Endothelial cell of umbilical vein (primary cell): ENCODE measurements around the gene CXCR6. TPM values are rescaled to one million over a fixed set of nuclear protein-coding genes. Genes with fewer than 3 reads are reported as not detected.

Experiments used
- BruUV-seq: library from RNA; stranded (reverse); fragments of 400-500 nt; replicated peaks from 2 replicates; lab custom pipeline; 2021; lab: Mats Ljungman, UMichigan
- CTCF ChIA-PET: fragments of 300-600, 350-600 bp; sonication (Branson Sonifier 250); formaldehyde crosslinking; loops from one replicate; lab custom pipeline; 2021; ENCODE audit warnings: antibody characterized with exemption, inconsistent platforms; lab: Charles Lee
- POLR2A ChIA-PET: fragments of 300-600, 350-600 bp; sonication (Branson Sonifier 250); formaldehyde crosslinking; loops from one replicate; lab custom pipeline; 2021; ENCODE audit warnings: antibody characterized with exemption, inconsistent platforms; lab: Charles Lee
- DNase-seq: peaks from one replicate; pipeline ENCODE4 v3.0.0-alpha.2; 2011; ENCODE audit warnings: low read depth, low spot score
- FAIRE-seq: peaks from 2 replicates; lab custom pipeline; 2011; peaks lifted over from hg19 to GRCh38; lab: Jason Lieb, UNC
- H2AFZ ChIP-seq: 2 replicates; pipeline ENCODE4 v1.6.0; 2012; ENCODE audit warnings: low read depth, low read length, control low read depth, inconsistent platforms
- H3K27ac ChIP-seq: 2 replicates; pipeline ENCODE4 v1.5.1; 2011; ENCODE audit warnings: low read depth, mild to moderate bottlenecking, control low read depth, low read length, moderate library complexity; ENCODE audit not compliant: insufficient read depth
- H3K27me3 ChIP-seq, 2 experiments: 2 replicates each; pipeline versions ENCODE4 v1.6.0 to v1.6.1; 2011; ENCODE audit warnings: low read length in 2 of 2, mixed read lengths in 1 of 2; ENCODE audit not compliant: control insufficient read depth in 2 of 2, insufficient read depth in 2 of 2
- H3K36me3 ChIP-seq, 2 experiments: 2 replicates in 1 of 2; 3 replicates in 1 of 2; pipeline ENCODE4 v1.5.1; 2011; ENCODE audit warnings: low read length in 2 of 2, mild to moderate bottlenecking in 1 of 2, moderate library complexity in 1 of 2; ENCODE audit not compliant: control insufficient read depth in 2 of 2, insufficient read depth in 2 of 2; ENCODE audit errors: extremely low read depth in 1 of 2
- H3K4me1 ChIP-seq: 3 replicates; pipeline ENCODE4 v1.5.1; 2011; ENCODE audit warnings: mild to moderate bottlenecking, low read length; ENCODE audit not compliant: control insufficient read depth, insufficient read depth; ENCODE audit errors: extremely low read depth
- H3K4me2 ChIP-seq: 2 replicates; pipeline ENCODE4 v1.6.1; 2011; ENCODE audit warnings: low read length, control low read depth, mixed read lengths; ENCODE audit not compliant: insufficient read depth
- H3K4me3 ChIP-seq, 3 experiments: fragments of 200-600 bp in 1 of 3; sonication (generic), shearing (Covaris generic) in 1 of 3; replicated peaks in 1 of 3; 2 replicates each; pipeline ENCODE4 v1.5.1; 2011 to 2016; ENCODE audit warnings: control low read depth in 3 of 3, low read length in 3 of 3, mild to moderate bottlenecking in 2 of 3, inconsistent platforms in 1 of 3, low read depth in 1 of 3, moderate library complexity in 1 of 3; ENCODE audit not compliant: insufficient read depth in 1 of 3
- H3K79me2 ChIP-seq: 2 replicates; pipeline ENCODE4 v1.6.0; 2012; ENCODE audit warnings: low read length, inconsistent platforms; ENCODE audit not compliant: control insufficient read depth, insufficient read depth
- H3K9ac ChIP-seq: replicated peaks from 2 replicates; pipeline ENCODE3; 2011; ENCODE audit warnings: low read length, control low read depth; ENCODE audit not compliant: insufficient read depth; ENCODE audit errors: extremely low read depth
- H3K9me1 ChIP-seq: replicated peaks from 3 replicates; pipeline ENCODE4 v1.6.0; 2011; ENCODE audit warnings: mild to moderate bottlenecking, low read length; ENCODE audit not compliant: control insufficient read depth, insufficient read depth; ENCODE audit errors: extremely low read depth
- H3K9me3 ChIP-seq: replicated peaks from 2 replicates; pipeline ENCODE4 v1.5.1; 2012; ENCODE audit warnings: low read length, inconsistent platforms; ENCODE audit not compliant: control insufficient read depth, insufficient read depth
- H4K20me1 ChIP-seq: replicated peaks from 2 replicates; pipeline ENCODE3; 2011; ENCODE audit warnings: mild to moderate bottlenecking, low read length; ENCODE audit not compliant: control insufficient read depth, insufficient read depth; ENCODE audit errors: extremely low read depth
- EZH2 ChIP-seq: IDR thresholded peaks from 2 replicates; pipeline ENCODE4 v1.6.1; 2012; ENCODE audit warnings: borderline replicate concordance, low read depth, mild to moderate bottlenecking, moderate library complexity, low read length, inconsistent platforms; ENCODE audit not compliant: severe bottlenecking
- FOS ChIP-seq: IDR thresholded peaks from 2 replicates; pipeline ENCODE4 v1.6.1; 2011; ENCODE audit warnings: mild to moderate bottlenecking, low read length, moderate library complexity, borderline replicate concordance; ENCODE audit not compliant: insufficient read depth
- GATA2 ChIP-seq: IDR thresholded peaks from 2 replicates; pipeline ENCODE4 v1.7.0; 2011; ENCODE audit warnings: low read depth, mild to moderate bottlenecking, moderate library complexity, mixed read lengths, low read length; ENCODE audit not compliant: insufficient read length, insufficient read depth
- JUN ChIP-seq: IDR thresholded peaks from 2 replicates; pipeline ENCODE4 v1.6.1; 2011; ENCODE audit warnings: borderline replicate concordance, low read depth; ENCODE audit not compliant: insufficient read length, insufficient read depth
- MYC ChIP-seq: IDR thresholded peaks from one replicate; pipeline ENCODE4 v1.6.1; 2011; ENCODE audit warnings: mild to moderate bottlenecking, low read depth, low read length
- POLR2A ChIP-seq: IDR thresholded peaks from 2 replicates; pipeline ENCODE4 v1.6.1; 2012; ENCODE audit warnings: low read depth, mild to moderate bottlenecking, control low read depth, low read length
- POLR2AphosphoS5 ChIP-seq: IDR thresholded peaks from 2 replicates; pipeline ENCODE4 v1.6.1; 2012; ENCODE audit warnings: low read depth, mild to moderate bottlenecking, control low read depth, low read length, moderate library complexity; ENCODE audit not compliant: insufficient read depth
- dilution Hi-C: fragments of 300-500 bp; cut with MboI; formaldehyde crosslinking; loops from one replicate; pipeline ENCODE4 v1.15.0; 2019; ENCODE audit warnings: low sequenced_read_pairs; ENCODE audit not compliant: extremely low pct_ligation_motif_present
- intact Hi-C: fragments of 100-400 bp; cut with micrococcal nuclease; formaldehyde crosslinking; loops from one replicate; pipeline ENCODE4 v1.10.0; 2022
- polyA plus RNA-seq, 4 experiments: library from polyadenylated mRNA; depleted of rRNA in 3 of 4; stranded (reverse) in 3 of 4; unstranded in 1 of 4; fragments of >200 nt; gene quantifications; 2 replicates each; pipeline versions ENCODE4 v1.2.1 to v1.2.3, GENCODE V29; 2011 to 2012; ENCODE audit warnings: missing spikeins in 1 of 4
- total RNA-seq: library from RNA; stranded (reverse); gene quantifications from 2 replicates; pipeline ENCODE4 v1.2.3, GENCODE V29; 2021
- TF ChIP-seq, protein P1 (sequence below): IDR thresholded peaks from 2 replicates; pipeline ENCODE4 v1.6.1; 2011; ENCODE audit not compliant: insufficient read depth, insufficient read length
- TF ChIP-seq, protein P2 (sequence below), 2 donors: IDR thresholded peaks; 1 replicate in 1 of 2; 2 replicates in 1 of 2; pipeline ENCODE4 v1.5.1; 2011; ENCODE audit warnings: low read length in 2 of 2, mild to moderate bottlenecking in 2 of 2, moderate library complexity in 2 of 2, control low read depth in 1 of 2, inconsistent platforms in 1 of 2, low read depth in 1 of 2; ENCODE audit not compliant: insufficient read depth in 1 of 2; ENCODE audit errors: extremely low read depth in 1 of 2

Gene CXCR6
- total and polyA plus RNA-seq, 2 donors (not counting 3 experiments of a cell fraction or from before 2014, with no cell fraction given), result not detected

DNA sequence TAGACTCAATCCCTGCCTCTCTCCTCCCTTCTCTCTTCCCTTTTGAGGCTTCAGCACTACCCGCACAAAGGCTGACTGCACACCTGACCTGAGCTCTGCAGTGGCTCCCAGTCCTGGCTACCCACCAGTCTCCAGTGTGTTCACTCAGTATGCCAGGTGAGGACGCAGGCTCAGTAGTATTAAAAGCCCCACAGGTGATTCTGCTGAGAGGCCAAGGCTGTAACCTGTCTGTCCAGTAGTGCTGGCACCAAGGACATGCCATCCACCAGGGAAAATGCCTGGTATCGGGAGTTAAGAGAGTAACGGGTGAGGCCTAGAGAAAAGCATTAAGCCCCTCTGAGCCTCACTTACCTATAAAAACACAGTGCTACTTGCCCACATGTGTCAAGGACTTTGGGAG, 31.4 kb downstream of the CXCR6 start:
- Histone ChIP-seq H3K9ac (no peak overlapping the region), H3K4me1 (no peaks in the 10 kb centered on the region), H3K9me3 (no peaks in the 10 kb centered on the region), H3K27me3 (no peaks in the 10 kb centered on the region), H3K9me1 (no peaks in the 10 kb centered on the region), H3K27ac (no peak overlapping the region), H3K36me3 (peaks cover 11 to 15% of the 10 kb centered on the region in 2 experiments), H3K4me2 (no peak overlapping the region), H3K4me3 (no peak overlapping the region), H4K20me1 (no peaks in the 10 kb centered on the region), H3K79me2 (no peaks in the 10 kb centered on the region), H2AFZ (no peak overlapping the region)
- no peak for FAIRE-seq
- no TSS peak for BruUV-seq
- dilution Hi-C loops, result no loop called here
- intact Hi-C loops, result no loop called here
- no peak for DNase-seq
- no peak for TF ChIP-seq GATA2
- TF ChIP-seq POLR2AphosphoS5, result no peak
- TF ChIP-seq JUN, result no peak
- no peak for TF ChIP-seq EZH2
- TF ChIP-seq, protein P1, sequence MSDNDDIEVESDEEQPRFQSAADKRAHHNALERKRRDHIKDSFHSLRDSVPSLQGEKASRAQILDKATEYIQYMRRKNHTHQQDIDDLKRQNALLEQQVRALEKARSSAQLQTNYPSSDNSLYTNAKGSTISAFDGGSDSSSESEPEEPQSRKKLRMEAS, result no peak
- TF ChIP-seq MYC, result no peak
- no peak for TF ChIP-seq FOS
- TF ChIP-seq POLR2A, result no peak
- TF ChIP-seq, protein P2, sequence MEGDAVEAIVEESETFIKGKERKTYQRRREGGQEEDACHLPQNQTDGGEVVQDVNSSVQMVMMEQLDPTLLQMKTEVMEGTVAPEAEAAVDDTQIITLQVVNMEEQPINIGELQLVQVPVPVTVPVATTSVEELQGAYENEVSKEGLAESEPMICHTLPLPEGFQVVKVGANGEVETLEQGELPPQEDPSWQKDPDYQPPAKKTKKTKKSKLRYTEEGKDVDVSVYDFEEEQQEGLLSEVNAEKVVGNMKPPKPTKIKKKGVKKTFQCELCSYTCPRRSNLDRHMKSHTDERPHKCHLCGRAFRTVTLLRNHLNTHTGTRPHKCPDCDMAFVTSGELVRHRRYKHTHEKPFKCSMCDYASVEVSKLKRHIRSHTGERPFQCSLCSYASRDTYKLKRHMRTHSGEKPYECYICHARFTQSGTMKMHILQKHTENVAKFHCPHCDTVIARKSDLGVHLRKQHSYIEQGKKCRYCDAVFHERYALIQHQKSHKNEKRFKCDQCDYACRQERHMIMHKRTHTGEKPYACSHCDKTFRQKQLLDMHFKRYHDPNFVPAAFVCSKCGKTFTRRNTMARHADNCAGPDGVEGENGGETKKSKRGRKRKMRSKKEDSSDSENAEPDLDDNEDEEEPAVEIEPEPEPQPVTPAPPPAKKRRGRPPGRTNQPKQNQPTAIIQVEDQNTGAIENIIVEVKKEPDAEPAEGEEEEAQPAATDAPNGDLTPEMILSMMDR (IDR thresholded peaks at IDR 0.05; ENCODE audit: extremely low read depth in 1 of 2, insufficient read depth in 1 of 2, low read depth in 1 of 2, low read length in 2 of 2), result no peak
- POLR2A ChIA-PET, result no interaction called here
- CTCF ChIA-PET, result no interaction called here
